ENCODE results near the gene CNKSR2. TPM values are rescaled to one million over a fixed set of nuclear protein-coding genes. Genes with fewer than 3 reads are reported as not detected.

CNKSR2 gene
- total RNA-seq, 2 experiments from 2014 or later, result 2.9 to 3.8 TPM

GRCh38 chrX:21394792-21395191, 20.6 kb downstream of the CNKSR2 start:
- no peaks in the 10 kb centered on the region for H3K36me3 Mint-ChIP-seq (ENCODE audit: low read depth)
- no peak for DNase-seq
- no peak overlapping the region for H3K4me3 Mint-ChIP-seq
- H3K27me3 Mint-ChIP-seq, result no peaks in the 10 kb centered on the region
- ChIA-PET CTCF (no interaction called here), POLR2A (no interaction called here)
- H3K9me3 Mint-ChIP-seq, result no peaks in the 10 kb centered on the region
- no peak overlapping the region for H3K27ac Mint-ChIP-seq
- no peaks in the 10 kb centered on the region for H3K4me1 Mint-ChIP-seq

GRCh38 chrX:21398426-21398825, 24.2 kb downstream of the CNKSR2 start:
- H3K27ac Mint-ChIP-seq, result no peak overlapping the region
- H3K4me1 Mint-ChIP-seq, result no peaks in the 10 kb centered on the region
- ChIA-PET POLR2A (no interaction called here), CTCF (no interaction called here)
- H3K4me3 Mint-ChIP-seq, result no peak overlapping the region
- no peaks in the 10 kb centered on the region for H3K9me3 Mint-ChIP-seq
- DNase-seq, result no peak
- no peaks in the 10 kb centered on the region for H3K27me3 Mint-ChIP-seq
- no peaks in the 10 kb centered on the region for H3K36me3 Mint-ChIP-seq (ENCODE audit: low read depth)

- CTCF ChIA-PET, result no interaction called here
- H3K9me3 Mint-ChIP-seq, result no peaks in the 10 kb centered on the region
- no peaks in the 10 kb centered on the region for H3K4me1 Mint-ChIP-seq
- H3K36me3 Mint-ChIP-seq (ENCODE audit: low read depth), result no peaks in the 10 kb centered on the region
- no peak for DNase-seq
- H3K27ac Mint-ChIP-seq, result no peak overlapping the region
- H3K27me3 Mint-ChIP-seq, result no peaks in the 10 kb centered on the region
- POLR2A ChIA-PET, result no interaction called here
- H3K4me3 Mint-ChIP-seq, result no peak overlapping the region
Measured at GRCh38 chrX:21400408-21401121, 26.3 kb downstream of the CNKSR2 start.

GRCh38 chrX:21408307-21408706, 34.1 kb downstream of the CNKSR2 start:
- Mint-ChIP-seq H3K27ac (no peak overlapping the region), H3K4me3 (no peak overlapping the region), H3K36me3 (ENCODE audit: low read depth) (no peaks in the 10 kb centered on the region), H3K9me3 (no peaks in the 10 kb centered on the region), H3K4me1 (no peaks in the 10 kb centered on the region), H3K27me3 (no peaks in the 10 kb centered on the region)
- CTCF ChIA-PET, result no interaction called here
- DNase-seq, result no peak
- POLR2A ChIA-PET, result no interaction called here

GRCh38 chrX:21408788-21409187, 34.6 kb downstream of the CNKSR2 start:
- Mint-ChIP-seq H3K27ac (no peak overlapping the region), H3K4me1 (no peaks in the 10 kb centered on the region), H3K4me3 (no peak overlapping the region), H3K9me3 (no peaks in the 10 kb centered on the region), H3K36me3 (ENCODE audit: low read depth) (no peaks in the 10 kb centered on the region), H3K27me3 (no peaks in the 10 kb centered on the region)
- DNase-seq, result no peak
- ChIA-PET POLR2A (no interaction called here), CTCF (no interaction called here)

- Mint-ChIP-seq H3K36me3 (ENCODE audit: low read depth) (no peaks in the 10 kb centered on the region), H3K4me3 (no peak overlapping the region), H3K4me1 (no peaks in the 10 kb centered on the region), H3K27me3 (no peaks in the 10 kb centered on the region), H3K9me3 (no peaks in the 10 kb centered on the region), H3K27ac (no peak overlapping the region)
- no peak for DNase-seq
- CTCF ChIA-PET, result no interaction called here
- POLR2A ChIA-PET, result no interaction called here
Measured at GRCh38 chrX:21412029-21412428, 37.8 kb downstream of the CNKSR2 start.

GRCh38 chrX:21412883-21413282, 38.7 kb downstream of the CNKSR2 start:
- Mint-ChIP-seq H3K4me1 (no peaks in the 10 kb centered on the region), H3K4me3 (no peak overlapping the region), H3K27ac (no peak overlapping the region), H3K36me3 (ENCODE audit: low read depth) (no peaks in the 10 kb centered on the region), H3K27me3 (no peaks in the 10 kb centered on the region), H3K9me3 (no peaks in the 10 kb centered on the region)
- POLR2A ChIA-PET, result no interaction called here
- CTCF ChIA-PET, result no interaction called here
- no peak for DNase-seq

GRCh38 chrX:21427086-21427485, 52.9 kb downstream of the CNKSR2 start:
- ChIA-PET CTCF (no interaction called here), POLR2A (no interaction called here)
- H3K4me3 Mint-ChIP-seq, result no peak overlapping the region
- DNase-seq, result no peak
- no peaks in the 10 kb centered on the region for H3K4me1 Mint-ChIP-seq
- H3K36me3 Mint-ChIP-seq (ENCODE audit: low read depth), result no peaks in the 10 kb centered on the region
- no peak overlapping the region for H3K27ac Mint-ChIP-seq
- no peaks in the 10 kb centered on the region for H3K27me3 Mint-ChIP-seq
- no peaks in the 10 kb centered on the region for H3K9me3 Mint-ChIP-seq

- Mint-ChIP-seq H3K4me3 (no peak overlapping the region), H3K9me3 (no peaks in the 10 kb centered on the region), H3K4me1 (peaks cover 11% of the 10 kb centered on the region), H3K27ac (no peak overlapping the region), H3K27me3 (no peaks in the 10 kb centered on the region), H3K36me3 (ENCODE audit: low read depth) (no peaks in the 10 kb centered on the region)
- ChIA-PET POLR2A (no interaction called here), CTCF (interaction anchor here (0.8 kb wide), 1 partner anchor 221 kb away, joined by 5 read pairs; the partner anchor contains the start of gene KLHL34)
- no peak for DNase-seq
Measured at GRCh38 chrX:21437036-21437435, 62.8 kb downstream of the CNKSR2 start.

GRCh38 chrX:21438792-21439191, 64.6 kb downstream of the CNKSR2 start:
- no peaks in the 10 kb centered on the region for H3K9me3 Mint-ChIP-seq

GRCh38 chrX:21440911-21441310, 66.7 kb downstream of the CNKSR2 start:
- H3K27ac Mint-ChIP-seq, result no peak overlapping the region
- CTCF ChIA-PET, result no interaction called here
- no peaks in the 10 kb centered on the region for H3K9me3 Mint-ChIP-seq
- no peaks in the 10 kb centered on the region for H3K36me3 Mint-ChIP-seq (ENCODE audit: low read depth)
- no peak for DNase-seq
- POLR2A ChIA-PET, result no interaction called here
- no peak overlapping the region for H3K4me3 Mint-ChIP-seq
- no peaks in the 10 kb centered on the region for H3K27me3 Mint-ChIP-seq
- H3K4me1 Mint-ChIP-seq, result peaks cover 11% of the 10 kb centered on the region

More at GRCh38 chrX:21438792-21439191, 64.6 kb downstream of the CNKSR2 start:
- H3K4me1 Mint-ChIP-seq, result peaks cover 11% of the 10 kb centered on the region
- H3K4me3 Mint-ChIP-seq, result peak overlapping the region; percentile 50
- ChIA-PET CTCF (no interaction called here), POLR2A (interaction anchor here (0.6 to 1.0 kb wide), 2 partner anchors 64 to 536 kb away, joined by 3 to 11 read pairs; partner anchors contain the start of gene CNKSR2)
- no peaks in the 10 kb centered on the region for H3K27me3 Mint-ChIP-seq
- no peaks in the 10 kb centered on the region for H3K36me3 Mint-ChIP-seq (ENCODE audit: low read depth)
- H3K27ac Mint-ChIP-seq, result peak overlapping the region; percentile 85
- DNase-seq, result no peak

GRCh38 chrX:21457718-21458117, 83.5 kb downstream of the CNKSR2 start:
- no peak for DNase-seq
- H3K9me3 Mint-ChIP-seq, result no peaks in the 10 kb centered on the region
- no peak overlapping the region for H3K4me3 Mint-ChIP-seq
- H3K27ac Mint-ChIP-seq, result no peak overlapping the region
- no peaks in the 10 kb centered on the region for H3K36me3 Mint-ChIP-seq (ENCODE audit: low read depth)
- no peaks in the 10 kb centered on the region for H3K4me1 Mint-ChIP-seq
- ChIA-PET POLR2A (no interaction called here), CTCF (no interaction called here)
- no peaks in the 10 kb centered on the region for H3K27me3 Mint-ChIP-seq

GRCh38 chrX:21469071-21469470, 94.9 kb downstream of the CNKSR2 start:
- Mint-ChIP-seq H3K27ac (no peak overlapping the region), H3K9me3 (no peaks in the 10 kb centered on the region), H3K4me3 (no peak overlapping the region), H3K27me3 (no peaks in the 10 kb centered on the region), H3K4me1 (no peaks in the 10 kb centered on the region), H3K36me3 (ENCODE audit: low read depth) (no peaks in the 10 kb centered on the region)
- ChIA-PET POLR2A (no interaction called here), CTCF (no interaction called here)
- no peak for DNase-seq

- Mint-ChIP-seq H3K36me3 (ENCODE audit: low read depth) (no peaks in the 10 kb centered on the region), H3K4me3 (no peak overlapping the region), H3K27ac (no peak overlapping the region), H3K27me3 (no peaks in the 10 kb centered on the region), H3K9me3 (no peaks in the 10 kb centered on the region), H3K4me1 (no peaks in the 10 kb centered on the region)
- DNase-seq, result no peak
- POLR2A ChIA-PET, result no interaction called here
- CTCF ChIA-PET, result interaction anchor here (1.4 kb wide), 1 partner anchor 946 kb away, joined by 10 read pairs; no protein-coding TSS in a partner anchor
Measured at GRCh38 chrX:21476909-21477308, 102.7 kb downstream of the CNKSR2 start.
